HEK293T (cell line): ENCODE data around the gene EBPL.

ENCODE experiments used
- FOXK2 ChIP-seq: fragments of 450-650 bp; IDR thresholded peaks from 2 replicates; pipeline ENCODE4 v1.6.1; 2016; ENCODE audit warnings: mild to moderate bottlenecking
- FOXM1 ChIP-seq: fragments of 450-650 bp; IDR thresholded peaks from 2 replicates; pipeline ENCODE4 v1.6.1; 2017; ENCODE audit warnings: mild to moderate bottlenecking, borderline replicate concordance
- SP1 ChIP-seq: fragments of 450-650 bp; IDR thresholded peaks from 2 replicates; pipeline ENCODE4 v1.6.1; 2017
- SUZ12 ChIP-seq: fragments of 450-650 bp; IDR thresholded peaks from 2 replicates; pipeline ENCODE4 v1.6.1; 2016; ENCODE audit warnings: mild to moderate bottlenecking
- ZNF384 ChIP-seq: fragments of 450-650 bp; IDR thresholded peaks from 2 replicates; pipeline ENCODE4 v1.6.1; 2016

DNA sequence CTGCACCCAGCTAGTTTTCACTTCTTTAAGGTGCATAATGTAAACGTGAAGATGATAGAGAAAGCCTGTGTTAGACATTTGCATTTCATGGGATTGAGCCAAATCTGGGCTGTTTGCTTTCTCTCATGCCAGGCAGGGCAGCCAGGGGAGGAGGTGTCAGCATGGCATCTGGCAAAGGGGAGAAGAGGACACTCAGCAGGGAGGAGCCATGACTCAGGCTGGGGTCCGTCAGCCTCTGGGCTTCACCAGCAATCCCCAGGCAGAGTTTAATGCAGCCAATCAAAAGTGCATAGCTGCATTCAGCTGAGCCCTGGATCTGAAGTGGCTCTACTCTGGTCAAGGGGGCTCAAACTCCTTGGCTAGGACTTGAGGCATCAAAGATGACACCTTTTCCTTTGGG lies 23.5 kb downstream of the EBPL start:
- TF ChIP-seq FOXM1, result no peak
- TF ChIP-seq FOXK2, result no peak
- no peak for TF ChIP-seq SUZ12
- no peak for TF ChIP-seq SP1
- TF ChIP-seq ZNF384, result no peak
